Breast epithelium (tissue), 4 donors: ENCODE data around the gene GALNT16. TPM values are rescaled to one million over a fixed set of nuclear protein-coding genes. Genes with fewer than 3 reads are reported as not detected.
A peak's percentile ranks its signal among the peaks of the same experiment; 100 is the strongest.

ENCODE experiments used
- DNase-seq, 2 donors: peaks; one replicate each; pipeline ENCODE4 v3.0.0-alpha.2; 2019; ENCODE audit warnings: low spot score in 2 of 2
- H3K27ac ChIP-seq, 2 donors: fragments of 200-600 bp; sonication (generic) in 1 of 2; one replicate each; pipeline ENCODE4 v1.5.1; 2016 to 2019; ENCODE audit warnings: mild to moderate bottlenecking in 1 of 2
- H3K27me3 ChIP-seq, 2 donors: fragments of 200-600 bp; sonication (generic) in 1 of 2; one replicate each; pipeline versions ENCODE4 v1.5.1 to v1.6.0; 2017 to 2019; ENCODE audit warnings: control low read depth in 1 of 2, mild to moderate bottlenecking in 1 of 2
- H3K36me3 ChIP-seq: fragments of 200-600 bp; one replicate; pipeline ENCODE4 v1.5.1; 2019
- H3K4me1 ChIP-seq, 2 donors: fragments of 200-600 bp; sonication (generic); one replicate each; pipeline ENCODE4 v1.5.1; 2016 to 2019; ENCODE audit warnings: control low read depth in 1 of 2
- H3K4me3 ChIP-seq, 3 donors: fragments of 200-600 bp; sonication (generic); 1 replicate in 2 of 3; 2 replicates in 1 of 3; pipeline ENCODE4 v1.5.1; 2016 to 2019; ENCODE audit warnings: mild to moderate bottlenecking in 3 of 3, moderate library complexity in 2 of 3
- H3K9me3 ChIP-seq, 2 donors: fragments of 200-600 bp; sonication (generic) in 1 of 2; one replicate each; pipeline ENCODE4 v1.5.1; 2016 to 2019; ENCODE audit warnings: control low read depth in 1 of 2
- CTCF ChIP-seq, 3 donors: fragments of 450-650 bp; IDR thresholded peaks; one replicate each; pipeline ENCODE4 v1.5.1; 2016 to 2017; ENCODE audit warnings: antibody characterized with exemption in 3 of 3, mild to moderate bottlenecking in 3 of 3, moderate library complexity in 3 of 3
- POLR2A ChIP-seq: fragments of 450-650 bp; IDR thresholded peaks from one replicate; pipeline ENCODE4 v1.6.1; 2016; ENCODE audit warnings: antibody characterized with exemption, mild to moderate bottlenecking, moderate library complexity
- POLR2AphosphoS5 ChIP-seq, 3 donors: sonication (generic); formaldehyde crosslinking; IDR thresholded peaks; one replicate each; pipeline ENCODE4 v1.6.1; 2017; ENCODE audit warnings: antibody characterized with exemption in 3 of 3
- intact Hi-C: fragments of 100-400 bp; cut with DNase I; formaldehyde crosslinking; loops from one replicate; pipeline ENCODE4 v1.15.1; 2023; ENCODE audit warnings: low total_unique reads
- total RNA-seq, 3 donors: library from RNA; depleted of rRNA; stranded (reverse); fragments of >200 nt; gene quantifications; one replicate each; pipeline ENCODE4 v1.1.0, GENCODE V29; 2016

The GALNT16 gene
- total RNA-seq, 3 donors from 2014 or later: 6.3 to 20.6 (median 8.8) TPM

GRCh38 chr14:69324341-69324931, 64.5 kb downstream of the GALNT16 start:
- no peak overlapping the region for H3K27ac ChIP-seq
- H3K27me3 ChIP-seq: no peaks in the 10 kb centered on the region
- intact Hi-C loops: no loop called here
- no peaks in the 10 kb centered on the region for H3K36me3 ChIP-seq
- H3K9me3 ChIP-seq: no peaks in the 10 kb centered on the region
- no peak for TF ChIP-seq POLR2AphosphoS5 (IDR thresholded peaks at IDR 0.05)
- TF ChIP-seq CTCF (IDR thresholded peaks at IDR 0.05): no peak
- TF ChIP-seq POLR2A: no peak
- H3K4me1 ChIP-seq: no peaks in the 10 kb centered on the region
- no peak overlapping the region for H3K4me3 ChIP-seq
- no peak for DNase-seq

GRCh38 chr14:69325086-69325485, 65.1 kb downstream of the GALNT16 start:
- H3K4me1 ChIP-seq: no peaks in the 10 kb centered on the region
- no peak for DNase-seq
- H3K4me3 ChIP-seq: no peak overlapping the region
- TF ChIP-seq CTCF (IDR thresholded peaks at IDR 0.05) (no peak), POLR2A (no peak), POLR2AphosphoS5 (IDR thresholded peaks at IDR 0.05) (no peak)
- no peaks in the 10 kb centered on the region for H3K9me3 ChIP-seq
- H3K27me3 ChIP-seq: no peaks in the 10 kb centered on the region
- H3K36me3 ChIP-seq: no peaks in the 10 kb centered on the region
- no peak overlapping the region for H3K27ac ChIP-seq
- intact Hi-C loops: no loop called here

GRCh38 chr14:69325646-69326265, 65.8 kb downstream of the GALNT16 start:
- intact Hi-C loops: no loop called here
- TF ChIP-seq CTCF (IDR thresholded peaks at IDR 0.05) (no peak), POLR2AphosphoS5 (IDR thresholded peaks at IDR 0.05) (no peak), POLR2A (no peak)
- Histone ChIP-seq H3K4me3 (no peak overlapping the region), H3K36me3 (no peaks in the 10 kb centered on the region), H3K27me3 (no peaks in the 10 kb centered on the region), H3K27ac (no peak overlapping the region), H3K4me1 (no peaks in the 10 kb centered on the region), H3K9me3 (no peaks in the 10 kb centered on the region)
- DNase-seq: no peak

- no peak for DNase-seq
- Histone ChIP-seq H3K4me1 (no peaks in the 10 kb centered on the region), H3K36me3 (no peaks in the 10 kb centered on the region), H3K27ac (no peak overlapping the region), H3K27me3 (no peaks in the 10 kb centered on the region), H3K9me3 (no peaks in the 10 kb centered on the region), H3K4me3 (no peak overlapping the region)
- intact Hi-C loops: no loop called here
- TF ChIP-seq CTCF (IDR thresholded peaks at IDR 0.05): no peak
- no peak for TF ChIP-seq POLR2A
- no peak for TF ChIP-seq POLR2AphosphoS5 (IDR thresholded peaks at IDR 0.05)
Observed at GRCh38 chr14:69326611-69327010, 66.7 kb downstream of the GALNT16 start.

- Histone ChIP-seq H3K9me3 (no peaks in the 10 kb centered on the region), H3K36me3 (no peaks in the 10 kb centered on the region), H3K4me1 (no peaks in the 10 kb centered on the region), H3K27ac (no peak overlapping the region), H3K4me3 (no peak overlapping the region), H3K27me3 (no peaks in the 10 kb centered on the region)
- TF ChIP-seq POLR2AphosphoS5 (IDR thresholded peaks at IDR 0.05) (no peak), POLR2A (no peak), CTCF (IDR thresholded peaks at IDR 0.05) (no peak)
- intact Hi-C loops: no loop called here
- DNase-seq: peak in 1 of 2 donors; percentile 41
Observed at GRCh38 chr14:69327507-69327906, 67.5 kb downstream of the GALNT16 start.
